ENCODE measurements around the gene TK1. TPM values are rescaled to one million over a fixed set of nuclear protein-coding genes. Genes with fewer than 3 reads are reported as not detected.

Gene TK1
- total RNA-seq, 8 experiments from 2014 or later, result 0.50 to 59.5 (median 1.9) TPM

DNA sequence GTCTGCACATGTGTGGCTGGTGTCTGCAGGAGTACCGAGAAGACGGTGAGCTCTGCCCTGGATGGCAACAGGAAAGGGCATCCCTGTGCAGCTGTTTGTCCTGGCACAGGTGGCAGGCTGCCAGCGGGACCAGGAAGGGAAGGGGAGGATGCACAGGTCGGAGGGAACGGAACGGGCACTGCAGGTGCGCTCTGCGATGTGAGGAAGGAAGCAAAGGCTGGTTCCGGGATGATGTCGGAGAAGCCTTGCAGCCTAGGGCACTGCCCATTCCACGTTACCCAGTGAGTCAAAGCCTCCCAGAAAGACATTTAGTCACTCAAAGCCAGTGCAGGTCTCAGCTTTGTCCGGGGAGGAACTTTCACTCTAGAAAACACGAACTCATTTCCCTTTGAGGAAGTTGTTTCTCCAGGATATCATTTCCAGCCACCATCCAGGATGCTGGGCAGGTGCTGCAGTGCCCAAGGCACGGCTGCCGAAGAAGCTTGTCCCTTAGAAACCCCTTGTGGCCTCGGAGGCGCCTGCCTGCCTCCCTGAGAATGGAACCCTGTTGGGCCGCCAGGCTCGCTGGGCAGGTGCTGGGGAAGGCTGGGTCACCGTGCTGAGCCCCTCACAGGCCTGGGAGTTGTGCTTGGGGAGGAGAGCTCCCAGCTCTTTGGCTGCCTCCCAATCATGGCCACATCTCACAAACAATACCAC lies 40.1 kb upstream of the TK1 start:
- Histone ChIP-seq H3K4me3 (no peak overlapping the region), H3K4me1 (replicated peaks in 1 of 2) (peaks cover 30 to 43% of the 10 kb centered on the region in 2 donors), H3K27ac (no peak overlapping the region)
- in situ Hi-C loops (cut with MboI; ENCODE audit: low pct_unique_long_range_greater_than_20kb in 2 of 9, low sequenced_read_pairs in 9 of 9, unreplicated experiment in 9 of 9), result no loop called here
- WGBS, 10 experiments, result 76 to 100% (median 88%) methylated on average over 1 to 6 of the region's 20 CpGs; no CpG with 5 or more reads in 5 of the 10 experiments
- ATAC-seq (replicated peaks in 6 of 8), result no peak

DNA sequence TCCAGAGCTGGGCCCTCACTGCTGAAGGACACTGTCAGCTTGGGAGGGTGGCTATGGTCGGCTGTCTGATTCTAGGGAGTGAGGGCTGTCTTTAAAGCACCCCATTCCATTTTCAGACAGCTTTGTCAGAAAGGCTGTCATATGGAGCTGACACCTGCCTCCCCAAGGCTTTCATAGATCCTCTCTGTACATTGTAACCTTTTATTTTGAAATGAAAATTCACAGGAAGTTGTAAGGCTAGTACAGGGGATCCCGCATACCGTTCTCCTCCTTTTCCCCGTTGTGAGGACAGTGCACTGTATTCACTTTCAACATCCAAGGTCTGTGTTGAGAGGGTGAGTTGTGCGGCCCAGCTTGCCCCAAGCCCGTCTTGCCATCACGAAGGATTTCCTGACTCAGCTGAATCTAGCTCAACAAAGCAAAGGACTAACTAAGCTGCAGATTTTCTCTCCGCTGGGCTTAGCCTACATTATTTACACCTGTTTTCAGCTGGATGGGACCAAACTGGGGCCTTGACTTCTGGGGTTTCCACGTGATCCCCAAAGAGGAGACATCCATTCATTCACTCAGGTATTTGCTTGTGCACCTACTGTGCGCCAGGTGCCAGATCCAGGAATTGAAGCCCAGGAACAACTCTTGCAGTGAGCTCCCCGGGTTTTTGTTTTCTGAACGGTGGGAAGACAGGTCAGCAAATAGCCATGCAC lies 39.4 kb upstream of the TK1 start:
- H3K4me3 ChIP-seq, result no peak overlapping the region
- peaks cover 27 to 38% of the 10 kb centered on the region in 2 donors for H3K4me1 ChIP-seq (replicated peaks in 1 of 2)
- no peak overlapping the region for H3K27ac ChIP-seq
- no peak for ATAC-seq (replicated peaks in 6 of 8)
- in situ Hi-C loops (cut with MboI; ENCODE audit: low pct_unique_long_range_greater_than_20kb in 2 of 9, low sequenced_read_pairs in 9 of 9, unreplicated experiment in 9 of 9), result no loop called here
- 60 to 92% (median 70%) methylated on average over 3 to 10 of the region's 12 CpGs; no CpG with 5 or more reads in 4 of the 10 experiments for WGBS, 10 experiments

DNA sequence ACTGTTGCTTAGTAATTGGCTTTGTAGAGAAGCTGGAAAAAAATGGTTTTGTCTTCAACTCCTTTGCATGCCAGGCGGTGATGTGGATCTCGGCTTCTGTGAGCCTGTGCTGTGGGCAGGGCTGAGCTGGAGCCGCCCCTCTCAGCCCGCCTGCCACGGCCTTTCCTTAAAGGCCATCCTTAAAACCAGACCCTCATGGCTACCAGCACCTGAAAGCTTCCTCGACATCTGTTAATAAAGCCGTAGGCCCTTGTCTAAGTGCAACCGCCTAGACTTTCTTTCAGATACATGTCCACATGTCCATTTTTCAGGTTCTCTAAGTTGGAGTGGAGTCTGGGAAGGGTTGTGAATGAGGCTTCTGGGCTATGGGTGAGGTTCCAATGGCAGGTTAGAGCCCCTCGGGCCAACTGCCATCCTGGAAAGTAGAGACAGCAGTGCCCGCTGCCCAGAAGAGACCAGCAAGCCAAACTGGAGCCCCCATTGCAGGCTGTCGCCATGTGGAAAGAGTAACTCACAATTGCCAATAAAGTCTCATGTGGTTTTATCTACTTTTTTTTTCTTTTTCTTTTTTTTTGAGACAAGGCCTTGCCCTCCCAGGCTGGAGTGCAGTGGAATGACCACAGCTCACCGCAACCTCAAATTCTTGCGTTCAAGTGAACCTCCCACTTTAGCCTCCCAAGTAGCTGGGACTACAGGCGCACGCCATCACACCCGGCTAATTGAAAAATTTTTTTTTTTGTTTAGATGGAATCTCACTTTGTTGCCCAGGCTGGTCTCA lies 38.4 kb upstream of the TK1 start:
- no peak for ATAC-seq (replicated peaks in 6 of 8)
- H3K27ac ChIP-seq, result no peak overlapping the region
- H3K4me1 ChIP-seq (replicated peaks in 1 of 2), result peaks cover 24 to 36% of the 10 kb centered on the region in 2 donors
- H3K4me3 ChIP-seq, result no peak overlapping the region
- in situ Hi-C loops (cut with MboI; ENCODE audit: low pct_unique_long_range_greater_than_20kb in 2 of 9, low sequenced_read_pairs in 9 of 9, unreplicated experiment in 9 of 9), result no loop called here
- 90 to 100% (median 93%) methylated on average over 1 to 9 of the region's 16 CpGs; no CpG with 5 or more reads in 1 of the 10 experiments for WGBS, 10 experiments

- H3K4me3 ChIP-seq, result no peak overlapping the region
- peaks cover 24 to 36% of the 10 kb centered on the region in 2 donors for H3K4me1 ChIP-seq (replicated peaks in 1 of 2)
- in situ Hi-C loops (cut with MboI; ENCODE audit: low pct_unique_long_range_greater_than_20kb in 2 of 9, low sequenced_read_pairs in 9 of 9, unreplicated experiment in 9 of 9), result no loop called here
- 50 to 100% (median 68%) methylated on average over 1 to 15 of the region's 27 CpGs; no CpG with 5 or more reads in 1 of the 10 experiments for WGBS, 10 experiments
- ATAC-seq (replicated peaks in 6 of 8), result peak in 5 of 8 experiments; percentile 68 to 89 (median 88)
- H3K27ac ChIP-seq, result peak overlapping the region; percentile 58 to 65
Observed at GRCh38 chr17:78224231-78225087, 37.6 kb upstream of the TK1 start.

DNA sequence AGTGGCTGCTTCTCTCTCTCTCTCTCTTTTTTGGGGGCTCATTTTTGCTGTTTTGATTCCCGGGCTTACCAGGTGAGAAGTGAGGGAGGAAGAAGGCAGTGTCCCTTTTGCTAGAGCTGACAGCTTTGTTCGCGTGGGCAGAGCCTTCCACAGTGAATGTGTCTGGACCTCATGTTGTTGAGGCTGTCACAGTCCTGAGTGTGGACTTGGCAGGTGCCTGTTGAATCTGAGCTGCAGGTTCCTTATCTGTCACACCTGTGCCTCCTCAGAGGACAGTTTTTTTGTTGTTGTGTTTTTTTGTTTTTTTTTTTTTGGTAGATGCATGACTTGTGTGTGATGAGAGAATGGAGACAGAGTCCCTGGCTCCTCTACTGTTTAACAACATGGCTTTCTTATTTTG lies 36.9 kb upstream of the TK1 start:
- Histone ChIP-seq H3K4me1 (replicated peaks in 1 of 2) (peaks cover 24 to 36% of the 10 kb centered on the region in 2 donors), H3K4me3 (no peak overlapping the region), H3K27ac (no peak overlapping the region)
- WGBS, 10 experiments, result 93 to 100% (median 100%) methylated on average over 2 to 3 of the region's 3 CpGs; no CpG with 5 or more reads in 5 of the 10 experiments
- ATAC-seq (replicated peaks in 6 of 8), result no peak
- in situ Hi-C loops (cut with MboI; ENCODE audit: low pct_unique_long_range_greater_than_20kb in 2 of 9, low sequenced_read_pairs in 9 of 9, unreplicated experiment in 9 of 9), result no loop called here

- Histone ChIP-seq H3K4me1 (replicated peaks in 1 of 2) (peaks cover 21 to 31% of the 10 kb centered on the region in 2 donors), H3K27ac (no peak overlapping the region), H3K4me3 (no peak overlapping the region)
- WGBS, 10 experiments, result 83 to 100% (median 100%) methylated on average over 1 to 3 of the region's 4 CpGs; no CpG with 5 or more reads in 5 of the 10 experiments
- ATAC-seq (replicated peaks in 6 of 8), result no peak
- in situ Hi-C loops (cut with MboI; ENCODE audit: low pct_unique_long_range_greater_than_20kb in 2 of 9, low sequenced_read_pairs in 9 of 9, unreplicated experiment in 9 of 9), result no loop called here
Observed at GRCh38 chr17:78223061-78223460, 36.2 kb upstream of the TK1 start.

DNA sequence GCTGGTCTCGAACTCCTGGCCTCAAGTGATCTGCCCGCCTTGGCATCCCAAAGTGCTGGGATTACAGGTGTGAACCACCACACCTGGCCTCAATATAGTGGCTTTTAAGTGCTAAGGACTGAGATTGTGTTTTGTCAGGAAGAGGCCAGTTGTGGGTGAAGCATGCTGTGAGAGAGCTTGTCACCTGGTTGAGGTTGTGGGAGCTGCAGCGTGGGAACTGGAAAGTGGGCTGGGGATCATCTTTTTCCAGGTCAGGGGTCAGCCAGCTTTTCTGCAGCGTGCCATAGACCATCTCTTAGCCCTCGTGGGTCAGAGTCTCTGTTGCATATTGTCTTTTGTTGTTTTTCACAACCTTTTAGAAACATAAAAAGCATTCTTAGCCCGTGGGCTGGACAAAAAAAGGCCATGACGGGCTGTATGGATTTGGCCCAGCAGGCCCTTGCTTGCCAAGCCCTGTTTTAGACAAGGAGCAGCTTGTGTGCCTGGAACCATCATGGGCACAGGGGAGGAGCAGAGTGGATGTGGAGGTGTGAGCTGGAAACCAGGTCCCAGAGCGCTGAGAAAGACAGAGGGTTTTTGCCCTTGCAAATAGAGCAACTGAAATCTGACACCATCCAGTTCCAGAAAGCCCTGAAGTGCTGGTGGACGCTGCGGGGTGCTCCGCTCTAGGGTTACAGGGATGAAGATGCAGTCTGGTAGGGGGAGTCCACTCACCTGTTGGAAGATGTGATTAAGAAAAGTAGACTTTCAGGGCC lies 32.7 kb upstream of the TK1 start:
- in situ Hi-C loops (cut with MboI; ENCODE audit: low pct_unique_long_range_greater_than_20kb in 2 of 9, low sequenced_read_pairs in 9 of 9, unreplicated experiment in 9 of 9), result no loop called here
- 40 to 100% (median 82%) methylated on average over 2 to 10 of the region's 11 CpGs for WGBS, 10 experiments
- Histone ChIP-seq H3K4me3 (no peak overlapping the region), H3K4me1 (replicated peaks in 1 of 2) (peaks cover 12 to 13% of the 10 kb centered on the region in 2 donors), H3K27ac (no peak overlapping the region)
- no peak for ATAC-seq (replicated peaks in 6 of 8)

DNA sequence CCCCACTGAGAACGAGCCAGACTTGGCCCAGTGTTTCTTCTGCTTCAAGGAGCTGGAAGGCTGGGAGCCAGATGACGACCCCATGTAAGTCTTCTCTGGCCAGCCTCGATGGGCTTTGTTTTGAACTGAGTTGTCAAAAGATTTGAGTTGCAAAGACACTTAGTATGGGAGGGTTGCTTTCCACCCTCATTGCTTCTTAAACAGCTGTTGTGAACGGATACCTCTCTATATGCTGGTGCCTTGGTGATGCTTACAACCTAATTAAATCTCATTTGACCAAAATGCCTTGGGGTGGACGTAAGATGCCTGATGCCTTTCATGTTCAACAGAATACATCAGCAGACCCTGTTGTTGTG lies 27.8 kb upstream of the TK1 start:
- WGBS, 10 experiments, result 3 to 25% (median 9%) methylated on average over 1 to 5 of the region's 5 CpGs; no CpG with 5 or more reads in 4 of the 10 experiments
- in situ Hi-C loops (cut with MboI; ENCODE audit: low pct_unique_long_range_greater_than_20kb in 2 of 9, low sequenced_read_pairs in 9 of 9, unreplicated experiment in 9 of 9), result no loop called here
- ATAC-seq (replicated peaks in 6 of 8), result no peak
- Histone ChIP-seq H3K4me3 (peak overlapping the region in 3 of 5 donors; percentile 43 to 68 (median 44)), H3K27ac (peak overlapping the region in 1 of 2 donors; percentile 76), H3K4me1 (replicated peaks in 1 of 2) (peaks cover 0 to 2% of the 10 kb centered on the region in 2 donors)

- ATAC-seq (replicated peaks in 6 of 8), result peak; percentile 96 to 99 (median 98)
- Histone ChIP-seq H3K27ac (peak within 1 kb of the TSS in 1 of 2 donors; percentile 76), H3K4me1 (replicated peaks in 1 of 2) (peaks cover 0 to 2% of the 10 kb centered on the region in 2 donors), H3K4me3 (peak within 1 kb of the TSS; percentile 43 to 68 (median 49))
- in situ Hi-C loops (cut with MboI; ENCODE audit: low pct_unique_long_range_greater_than_20kb in 2 of 9, low sequenced_read_pairs in 9 of 9, unreplicated experiment in 9 of 9), result no loop called here
- WGBS, 10 experiments, result 0 to 3% (median 0%) methylated on average over 1 to 25 of the region's 60 CpGs; no CpG with 5 or more reads in 5 of the 10 experiments
Observed at GRCh38 chr17:78214016-78214705, 27.3 kb upstream of the TK1 start, which contains the start of gene BIRC5. BIRC5 (plus strand) TSS chr17:78214253; CDS start chr17:78214317, 64 bp downstream.

DNA sequence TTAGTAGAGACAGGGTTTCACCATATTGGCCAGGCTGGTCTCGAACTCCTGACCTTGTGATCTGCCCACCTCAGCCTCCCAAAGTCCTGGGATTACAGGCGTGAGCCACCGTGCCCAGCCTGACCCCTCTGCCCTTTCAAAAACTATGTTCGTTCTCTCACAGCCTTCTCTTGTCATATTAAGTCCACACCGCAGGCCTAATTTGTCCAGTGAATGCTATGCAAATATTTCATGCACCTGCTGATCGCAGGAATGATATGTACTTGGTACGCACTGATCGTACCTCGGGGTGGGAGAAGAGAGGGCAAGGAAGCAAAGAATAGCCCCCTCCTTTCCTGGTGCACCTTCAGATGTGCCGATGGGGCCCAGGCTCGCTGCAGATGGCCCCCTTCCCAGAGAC lies 24.2 kb upstream of the TK1 start:
- 0 to 100% (median 77%) methylated on average over 1 to 5 of the region's 11 CpGs; no CpG with 5 or more reads in 2 of the 10 experiments for WGBS, 10 experiments
- peaks cover 0 to 2% of the 10 kb centered on the region in 2 donors for H3K4me1 ChIP-seq (replicated peaks in 1 of 2)

GRCh38 chr17:78210111-78210510 lies 23.3 kb upstream of the TK1 start:
- in situ Hi-C loops (cut with MboI; ENCODE audit: low pct_unique_long_range_greater_than_20kb in 2 of 9, low sequenced_read_pairs in 9 of 9, unreplicated experiment in 9 of 9), result no loop called here
- no peak overlapping the region for H3K27ac ChIP-seq
- peaks cover 0 to 2% of the 10 kb centered on the region in 2 donors for H3K4me1 ChIP-seq (replicated peaks in 1 of 2)
- no peak for ATAC-seq (replicated peaks in 6 of 8)
- 48 to 92% (median 74%) methylated on average over 1 to 8 of the region's 10 CpGs; no CpG with 5 or more reads in 4 of the 10 experiments for WGBS, 10 experiments
- no peak overlapping the region for H3K4me3 ChIP-seq

More for the DNA sequence above, 24.2 kb upstream of the TK1 start:
- Histone ChIP-seq H3K4me3 (no peak overlapping the region), H3K27ac (no peak overlapping the region)
- ATAC-seq (replicated peaks in 6 of 8), result peak in 1 of 8 experiments; percentile 3
- in situ Hi-C loops (cut with MboI; ENCODE audit: low pct_unique_long_range_greater_than_20kb in 2 of 9, low sequenced_read_pairs in 9 of 9, unreplicated experiment in 9 of 9), result no loop called here

All from motor neuron (in vitro differentiated cells).